KOPT-K1 (cell line): ENCODE results near the gene OIP5.
"Not testable (repeated sequence)": the region's sequence is repeated elsewhere in the genome, so short reads cannot be mapped to it uniquely, and the experiment has no call there.

Experiments
- H3K27ac ChIP-seq: fragments of 200-600 bp; sonication (generic); 2 replicates; pipeline ENCODE4 v1.5.1; 2016; ENCODE audit warnings: antibody characterized with exemption, mild to moderate bottlenecking, low read depth, low read length; ENCODE audit not compliant: poor library complexity, severe bottlenecking
- H3K36me3 ChIP-seq: fragments of 200-600 bp; sonication (generic); 2 replicates; pipeline ENCODE4 v1.5.1; 2017; ENCODE audit warnings: antibody characterized with exemption, mild to moderate bottlenecking, low read length, moderate library complexity; ENCODE audit not compliant: insufficient read depth
- H3K9me3 ChIP-seq: fragments of 200-600 bp; sonication (generic); 2 replicates; pipeline ENCODE4 v1.5.1; 2017; ENCODE audit warnings: antibody characterized with exemption, low read length, mild to moderate bottlenecking; ENCODE audit not compliant: insufficient read depth, poor library complexity, severe bottlenecking

Gene OIP5

GRCh38 chr15:41283653-41284426 lies 48.6 kb downstream of the OIP5 start:
- Histone ChIP-seq H3K27ac (peak overlapping the region; percentile 96), H3K9me3 (no peaks in the 10 kb centered on the region), H3K36me3 (peaks cover 45% of the 10 kb centered on the region)

GRCh38 chr15:41282980-41283652 lies 49.3 kb downstream of the OIP5 start:
- H3K36me3 ChIP-seq = peaks cover 38% of the 10 kb centered on the region
- H3K9me3 ChIP-seq = not testable (repeated sequence)
- peak overlapping the region; percentile 96 for H3K27ac ChIP-seq

- peak overlapping the region; percentile 96 for H3K27ac ChIP-seq
- H3K36me3 ChIP-seq = peaks cover 31% of the 10 kb centered on the region
- H3K9me3 ChIP-seq = not testable (repeated sequence)
Observed at GRCh38 chr15:41282436-41282835, 50.0 kb downstream of the OIP5 start.

- H3K9me3 ChIP-seq = no peaks in the 10 kb centered on the region
- no peak overlapping the region for H3K27ac ChIP-seq
- H3K36me3 ChIP-seq = peaks cover 19% of the 10 kb centered on the region
Observed at GRCh38 chr15:41281236-41281635, 51.2 kb downstream of the OIP5 start.

GRCh38 chr15:41279535-41280283 lies 52.7 kb downstream of the OIP5 start:
- no peak overlapping the region for H3K27ac ChIP-seq

GRCh38 chr15:41278319-41278718 lies 54.1 kb downstream of the OIP5 start:
- Histone ChIP-seq H3K27ac (no peak overlapping the region), H3K9me3 (no peaks in the 10 kb centered on the region), H3K36me3 (peaks cover 11% of the 10 kb centered on the region; the same call in 1 of the 2 replicates)

More at GRCh38 chr15:41279535-41280283, 52.7 kb downstream of the OIP5 start:
- Histone ChIP-seq H3K9me3 (no peaks in the 10 kb centered on the region), H3K36me3 (peaks cover 7% of the 10 kb centered on the region; the same call in 1 of the 2 replicates)

GRCh38 chr15:41276831-41277230 lies 55.6 kb downstream of the OIP5 start:
- Histone ChIP-seq H3K36me3 (peaks cover 11% of the 10 kb centered on the region; the same call in 1 of the 2 replicates), H3K27ac (no peak overlapping the region), H3K9me3 (no peaks in the 10 kb centered on the region)

GRCh38 chr15:41269887-41270286 lies 62.5 kb downstream of the OIP5 start:
- no peaks in the 10 kb centered on the region for H3K9me3 ChIP-seq
- no peak overlapping the region for H3K27ac ChIP-seq
- peaks cover 7% of the 10 kb centered on the region; the same call in 1 of the 2 replicates for H3K36me3 ChIP-seq

- Histone ChIP-seq H3K36me3 (peaks cover 18% of the 10 kb centered on the region; the same call in 1 of the 2 replicates), H3K9me3 (no peaks in the 10 kb centered on the region), H3K27ac (no peak overlapping the region)
Observed at GRCh38 chr15:41263891-41264351, 68.5 kb downstream of the OIP5 start.

- H3K36me3 ChIP-seq = peaks cover 22% of the 10 kb centered on the region; the same call in 1 of the 2 replicates
- H3K9me3 ChIP-seq = no peaks in the 10 kb centered on the region
- no peak overlapping the region for H3K27ac ChIP-seq
Observed at GRCh38 chr15:41262571-41262970, 69.8 kb downstream of the OIP5 start.

- peaks cover 19% of the 10 kb centered on the region; the same call in 1 of the 2 replicates for H3K36me3 ChIP-seq
- H3K27ac ChIP-seq, H3K9me3 ChIP-seq: not testable (repeated sequence)
Observed at GRCh38 chr15:41260924-41261323, 71.5 kb downstream of the OIP5 start.

- Histone ChIP-seq H3K36me3 (peaks cover 19% of the 10 kb centered on the region; the same call in 1 of the 2 replicates), H3K9me3 (no peaks in the 10 kb centered on the region), H3K27ac (no peak overlapping the region)
Observed at GRCh38 chr15:41259546-41260189, 72.7 kb downstream of the OIP5 start.
